ENCODE measurements around the gene FIP1L1.

The FIP1L1 gene

DNA sequence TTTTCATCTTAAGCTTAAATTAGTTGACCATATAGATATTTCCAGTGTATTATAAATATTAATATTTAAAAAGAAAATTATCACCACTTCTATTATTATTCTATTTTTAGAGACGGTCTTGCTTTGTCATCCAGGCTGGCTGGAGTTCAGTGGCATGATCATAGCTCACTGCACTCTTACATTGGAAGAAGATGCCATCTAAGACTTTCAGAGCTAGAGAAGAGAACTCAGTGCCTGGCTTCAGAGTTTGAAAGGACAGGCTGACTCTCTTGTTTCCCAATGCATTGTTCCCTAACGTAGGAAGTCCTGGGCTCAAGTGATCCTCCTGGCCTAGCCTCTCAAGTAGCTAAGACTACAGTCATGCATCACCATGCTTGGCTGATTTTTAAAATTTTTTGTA, 75.9 kb downstream of the FIP1L1 start:
- DNase-seq (ENCODE audit: low read depth): peak; percentile 17
- H3K4me3 ChIP-seq (replicated peaks; ENCODE audit: low read depth, low read length): no peak overlapping the region
- TF ChIP-seq, protein P1, sequence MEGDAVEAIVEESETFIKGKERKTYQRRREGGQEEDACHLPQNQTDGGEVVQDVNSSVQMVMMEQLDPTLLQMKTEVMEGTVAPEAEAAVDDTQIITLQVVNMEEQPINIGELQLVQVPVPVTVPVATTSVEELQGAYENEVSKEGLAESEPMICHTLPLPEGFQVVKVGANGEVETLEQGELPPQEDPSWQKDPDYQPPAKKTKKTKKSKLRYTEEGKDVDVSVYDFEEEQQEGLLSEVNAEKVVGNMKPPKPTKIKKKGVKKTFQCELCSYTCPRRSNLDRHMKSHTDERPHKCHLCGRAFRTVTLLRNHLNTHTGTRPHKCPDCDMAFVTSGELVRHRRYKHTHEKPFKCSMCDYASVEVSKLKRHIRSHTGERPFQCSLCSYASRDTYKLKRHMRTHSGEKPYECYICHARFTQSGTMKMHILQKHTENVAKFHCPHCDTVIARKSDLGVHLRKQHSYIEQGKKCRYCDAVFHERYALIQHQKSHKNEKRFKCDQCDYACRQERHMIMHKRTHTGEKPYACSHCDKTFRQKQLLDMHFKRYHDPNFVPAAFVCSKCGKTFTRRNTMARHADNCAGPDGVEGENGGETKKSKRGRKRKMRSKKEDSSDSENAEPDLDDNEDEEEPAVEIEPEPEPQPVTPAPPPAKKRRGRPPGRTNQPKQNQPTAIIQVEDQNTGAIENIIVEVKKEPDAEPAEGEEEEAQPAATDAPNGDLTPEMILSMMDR (IDR thresholded peaks at IDR 0.05; ENCODE audit: low read length, missing control alignments): no peak

DNA sequence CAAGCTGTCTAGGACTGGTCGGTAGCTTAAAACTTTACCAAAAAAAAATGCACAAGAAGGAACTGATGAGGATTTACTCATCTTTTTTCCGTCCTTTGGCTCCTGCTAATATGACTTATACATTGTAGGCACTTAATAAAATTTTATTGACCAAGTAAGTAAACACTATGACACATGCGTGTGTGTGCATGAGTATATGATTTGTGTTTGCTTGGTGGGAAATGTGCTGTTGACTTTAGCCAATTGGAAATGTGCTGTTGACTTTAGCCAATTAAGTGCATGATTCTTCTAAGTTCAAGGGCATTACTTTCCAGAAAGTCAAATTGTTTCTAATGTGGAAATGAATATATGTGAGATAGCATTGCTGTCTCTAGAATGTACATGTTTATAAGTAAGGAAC, 78.3 kb downstream of the FIP1L1 start:
- no peak for DNase-seq (ENCODE audit: low read depth)
- H3K4me3 ChIP-seq (replicated peaks; ENCODE audit: low read depth, low read length): no peak overlapping the region
- TF ChIP-seq, protein P1 (IDR thresholded peaks at IDR 0.05; ENCODE audit: low read length, missing control alignments): no peak

DNA sequence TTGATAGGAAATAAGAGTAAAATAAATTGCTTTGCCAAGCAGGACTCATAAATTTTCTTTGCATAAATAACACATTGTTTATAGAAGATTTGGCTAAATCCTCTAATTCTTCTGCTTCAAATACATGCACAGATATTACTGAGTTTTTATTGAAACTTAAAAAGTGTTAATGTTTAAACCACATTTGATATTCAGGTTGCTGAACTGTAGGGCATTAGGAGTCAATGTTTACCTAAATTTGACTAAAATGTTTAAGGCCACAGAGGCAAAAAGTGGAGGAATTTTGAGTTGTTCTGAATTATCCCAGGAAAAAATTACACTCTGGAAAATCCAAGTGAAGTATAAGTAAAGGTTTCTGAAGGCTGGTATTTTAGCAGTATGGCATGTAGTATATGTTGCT, 78.7 kb downstream of the FIP1L1 start:
- H3K4me3 ChIP-seq (replicated peaks; ENCODE audit: low read depth, low read length): no peak overlapping the region
- TF ChIP-seq, protein P1 (IDR thresholded peaks at IDR 0.05; ENCODE audit: low read length, missing control alignments): no peak
- DNase-seq (ENCODE audit: low read depth): no peak

DNA sequence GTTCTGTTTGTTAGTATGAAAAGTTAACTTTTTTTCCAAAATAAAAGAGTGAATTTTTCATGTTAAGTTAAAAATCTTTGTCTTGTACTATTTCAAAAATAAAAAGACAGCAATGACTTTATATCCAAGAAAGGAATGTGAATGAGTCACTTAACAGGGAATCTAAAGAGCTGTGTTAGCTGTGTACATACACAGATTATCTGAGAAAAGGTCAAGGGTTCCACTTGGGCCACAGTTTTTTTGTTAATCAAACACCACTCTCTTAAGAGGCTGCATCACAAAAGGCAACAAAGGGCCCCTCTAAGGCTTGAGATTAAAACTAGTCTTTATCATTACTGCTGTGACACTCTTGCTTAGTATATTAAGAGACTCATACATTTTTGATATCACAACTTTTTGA, 82.1 kb downstream of the FIP1L1 start:
- peak; percentile 50 for DNase-seq (ENCODE audit: low read depth)
- no peak overlapping the region for H3K4me3 ChIP-seq (replicated peaks; ENCODE audit: low read depth, low read length)
- TF ChIP-seq, protein P1 (IDR thresholded peaks at IDR 0.05; ENCODE audit: low read length, missing control alignments): no peak

DNA sequence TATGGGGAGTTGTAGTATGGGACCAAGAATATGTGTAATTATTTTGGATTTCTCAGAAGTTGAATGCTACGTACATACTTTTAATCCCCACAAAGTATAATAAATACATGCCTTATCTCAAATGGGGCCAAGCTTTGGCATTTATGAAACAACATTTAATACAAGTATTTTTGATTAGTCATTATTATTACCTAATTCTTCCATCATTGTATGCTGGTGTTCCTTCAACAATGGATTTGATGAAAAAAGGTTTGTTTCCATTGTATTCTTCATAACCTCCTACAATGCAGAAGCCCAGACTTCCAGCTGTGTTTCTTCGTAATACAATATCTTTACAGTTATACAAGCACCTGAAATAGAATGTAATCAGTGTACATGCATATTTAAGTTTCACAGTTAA, 83.8 kb downstream of the FIP1L1 start:
- no peak overlapping the region for H3K4me3 ChIP-seq (replicated peaks; ENCODE audit: low read depth, low read length)
- peak; percentile 75 for DNase-seq (ENCODE audit: low read depth)
- TF ChIP-seq, protein P1 (IDR thresholded peaks at IDR 0.05; ENCODE audit: low read length, missing control alignments): no peak

DNA sequence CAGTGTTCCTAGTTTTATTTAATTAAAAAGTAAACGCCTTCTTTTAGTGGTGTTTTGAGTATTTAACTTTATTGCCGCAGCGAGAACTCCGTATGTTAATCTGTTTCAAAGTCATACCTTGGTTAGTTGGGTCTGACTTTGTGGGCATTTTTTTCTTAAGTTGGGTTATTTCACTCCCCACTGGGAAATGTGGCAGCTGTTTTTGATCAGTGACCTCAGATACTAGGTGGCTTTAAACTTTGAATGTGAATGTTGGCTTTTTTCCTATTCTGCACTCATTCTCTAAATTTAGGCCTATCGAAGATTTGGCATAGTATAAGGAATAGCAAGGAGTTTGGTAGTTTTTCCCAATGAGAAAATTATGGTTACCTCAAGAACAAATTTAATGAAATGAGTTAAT, 85.9 kb downstream of the FIP1L1 start:
- DNase-seq (ENCODE audit: low read depth): no peak
- H3K4me3 ChIP-seq (replicated peaks; ENCODE audit: low read depth, low read length): no peak overlapping the region
- TF ChIP-seq, protein P1 (IDR thresholded peaks at IDR 0.05; ENCODE audit: low read length, missing control alignments): no peak

DNA sequence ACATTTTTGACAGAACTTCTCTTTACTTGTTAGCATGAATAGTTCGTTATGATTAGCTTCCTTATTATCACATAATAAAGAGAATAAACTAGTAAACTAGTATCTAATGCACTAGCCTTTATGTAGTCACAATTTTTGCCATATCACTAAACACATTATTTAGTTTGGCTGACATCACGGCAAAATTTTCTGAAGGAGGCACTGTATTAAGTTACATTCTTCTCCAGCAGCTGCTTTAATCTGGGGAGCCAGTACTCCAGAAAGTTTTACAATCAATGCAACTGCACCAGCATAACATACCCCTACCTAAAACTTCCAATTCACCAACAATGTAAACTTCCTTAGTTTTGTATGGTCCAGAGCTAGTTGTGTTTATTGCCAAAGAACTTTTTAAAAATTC, 87.8 kb downstream of the FIP1L1 start:
- H3K4me3 ChIP-seq (replicated peaks; ENCODE audit: low read depth, low read length): no peak overlapping the region
- TF ChIP-seq, protein P1 (IDR thresholded peaks at IDR 0.05; ENCODE audit: low read length, missing control alignments): no peak
- DNase-seq (ENCODE audit: low read depth): no peak
